ENCODE results near the gene MPC1L.
"Not testable (repeated sequence)": the region's sequence is repeated elsewhere in the genome, so short reads cannot be mapped to it uniquely, and the experiment has no call there.

Gene MPC1L

GRCh38 chrX:40623139-40623536 lies at the start of gene MPC1L:
MPC1L (plus strand) TSS chrX:40623428; CDS start chrX:40623566, 138 bp downstream.
- DNase-seq: no peak

GRCh38 chrX:40573763-40574162 lies 49.5 kb upstream of the MPC1L start:
- DNase-seq: peak in 1 of 2 experiments; percentile 0

DNA sequence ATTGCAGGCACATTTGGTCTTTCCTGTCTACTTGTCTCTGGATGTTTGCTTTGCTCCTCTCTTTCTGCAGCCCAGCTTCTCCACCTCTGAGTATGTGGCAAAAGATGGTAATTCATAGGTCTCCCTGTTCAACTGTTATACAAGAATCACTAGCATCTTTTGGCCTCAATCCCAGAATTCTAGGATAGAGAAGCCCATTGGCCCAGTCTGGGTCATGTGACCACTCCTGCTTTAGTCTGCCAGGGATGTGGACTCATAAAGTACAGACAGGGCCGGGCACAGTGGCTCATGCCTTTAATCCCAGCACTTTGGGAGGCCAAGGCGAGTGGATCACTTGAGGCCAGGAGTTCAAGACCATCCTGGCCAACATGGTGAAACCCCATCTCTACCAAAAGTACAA lies 47.8 kb upstream of the MPC1L start:
- not testable (repeated sequence) for DNase-seq

DNA sequence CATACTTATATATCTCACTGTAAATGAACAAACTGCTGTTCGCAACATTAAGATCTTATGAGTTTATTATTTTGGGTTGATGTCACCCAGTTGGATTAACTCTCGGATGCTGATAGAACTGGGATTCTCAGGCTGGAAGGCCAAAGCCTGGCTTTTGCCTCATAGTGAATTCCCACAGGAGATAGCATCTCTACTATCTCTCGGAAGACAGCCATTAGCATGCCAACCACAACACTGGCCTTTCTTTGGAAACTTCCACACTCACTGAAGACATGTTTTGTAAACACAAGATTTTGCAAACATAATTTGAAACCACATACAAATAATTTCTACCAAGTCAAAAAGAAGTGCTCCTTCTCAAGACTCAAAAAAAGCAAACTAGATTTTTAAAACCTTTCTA lies 46.9 kb upstream of the MPC1L start:
- DNase-seq: no peak

- DNase-seq: no peak
Observed at GRCh38 chrX:40578039-40578695, 45.1 kb upstream of the MPC1L start.

- no peak for DNase-seq
Observed at GRCh38 chrX:40579141-40579540, 44.1 kb upstream of the MPC1L start.

DNA sequence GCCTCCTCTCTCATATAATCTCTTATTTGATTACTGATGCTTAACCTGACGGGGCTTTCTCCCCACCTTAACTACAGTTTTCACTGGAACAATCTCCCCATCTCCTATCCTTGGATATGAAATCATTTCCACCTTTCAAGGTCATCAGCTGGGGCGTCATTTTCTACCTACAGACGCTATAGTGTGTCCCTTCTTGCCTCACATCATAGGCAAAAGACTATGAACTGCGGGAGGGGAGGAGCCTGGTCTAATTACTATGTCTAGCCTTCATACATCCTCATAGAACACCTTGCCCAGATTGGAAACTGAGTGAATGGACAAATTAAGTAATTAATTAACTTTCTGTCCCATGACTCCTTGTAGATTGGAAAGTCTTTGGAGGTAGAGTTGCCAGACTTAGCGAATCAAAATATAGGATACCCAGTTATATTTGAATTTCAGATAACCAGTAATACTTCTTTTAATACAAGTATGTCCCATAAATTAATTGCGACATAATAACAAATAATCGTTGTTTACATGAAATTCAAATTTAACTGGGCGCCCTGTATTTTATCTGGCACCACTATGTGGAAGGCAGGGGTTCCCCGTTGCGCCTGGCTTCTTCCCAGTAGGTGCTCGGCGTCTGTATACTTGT lies 43.2 kb upstream of the MPC1L start:
- no peak for DNase-seq

DNA sequence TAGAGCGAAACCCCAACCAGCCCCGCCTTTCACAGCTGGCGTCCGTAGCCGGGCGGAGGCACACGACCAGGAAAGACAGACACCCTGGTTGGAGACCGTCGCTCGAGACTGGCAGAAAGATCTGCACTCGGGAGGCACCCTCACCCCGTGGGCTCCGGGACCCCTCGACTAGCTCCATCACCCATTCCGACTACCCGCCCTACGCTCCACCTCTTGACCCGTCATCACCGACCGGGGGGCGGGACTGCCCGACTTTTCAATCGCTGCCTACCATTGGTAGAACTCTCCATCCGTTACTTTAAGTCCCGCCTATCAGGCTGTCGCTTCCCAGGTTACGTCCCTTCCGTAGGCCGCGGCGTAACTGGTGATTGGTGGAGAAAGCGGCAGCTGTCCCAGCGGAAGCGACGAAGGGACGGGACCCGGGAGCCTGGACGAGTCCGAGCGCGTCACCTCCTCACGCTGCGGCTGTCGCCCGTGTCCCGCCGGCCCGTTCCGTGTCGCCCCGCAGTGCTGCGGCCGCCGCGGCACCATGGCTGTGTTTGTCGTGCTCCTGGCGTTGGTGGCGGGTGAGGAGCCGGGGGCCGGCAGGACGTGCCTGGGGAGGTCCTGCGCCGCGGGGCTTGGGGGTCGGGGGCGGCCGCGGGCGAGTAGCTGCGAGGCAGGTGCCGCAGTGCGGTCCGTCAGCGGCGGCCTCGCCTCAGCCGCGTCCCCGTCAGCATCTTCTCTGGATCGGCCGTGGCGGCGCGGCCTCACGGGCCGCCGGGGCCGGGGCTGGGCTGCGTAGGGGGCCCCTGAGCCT lies 42.5 kb upstream of the MPC1L start, which contains the start of gene ATP6AP2:
ATP6AP2 (plus strand) TSS at position 434 of the 799 bp plus-strand sequence; CDS start at position 530, 96 bp downstream.
- DNase-seq: peak; percentile 89 to 91

DNA sequence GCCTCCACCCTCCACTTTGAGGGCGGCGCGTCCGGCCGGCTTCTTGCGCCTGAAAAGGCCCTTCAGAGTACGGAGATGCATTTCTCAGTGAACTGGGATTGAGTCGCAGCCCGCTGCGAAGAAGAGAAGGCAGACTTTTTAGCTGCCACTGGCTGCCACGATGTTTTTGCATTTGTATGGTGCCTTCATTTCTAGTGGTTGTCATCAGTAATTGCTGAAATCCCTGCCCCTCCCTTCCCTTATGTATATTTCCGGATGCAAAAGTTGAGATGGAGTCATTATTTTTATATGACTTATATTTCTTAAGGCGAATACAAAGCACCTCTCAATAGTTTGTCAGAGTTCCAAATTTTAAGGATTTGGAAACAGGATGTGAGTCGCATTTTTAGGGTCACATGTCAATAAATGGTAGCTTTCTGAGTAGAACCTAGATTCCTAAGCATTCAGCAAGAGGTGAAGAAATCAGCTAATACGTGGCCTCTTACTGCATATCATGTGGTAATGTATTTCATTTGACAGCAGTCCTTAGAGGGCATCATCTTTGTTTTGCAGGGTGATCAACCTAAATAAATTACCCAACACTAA lies 41.8 kb upstream of the MPC1L start:
- no peak for DNase-seq

- DNase-seq: not testable (repeated sequence)
Observed at GRCh38 chrX:40582178-40582577, 41.0 kb upstream of the MPC1L start.

DNA sequence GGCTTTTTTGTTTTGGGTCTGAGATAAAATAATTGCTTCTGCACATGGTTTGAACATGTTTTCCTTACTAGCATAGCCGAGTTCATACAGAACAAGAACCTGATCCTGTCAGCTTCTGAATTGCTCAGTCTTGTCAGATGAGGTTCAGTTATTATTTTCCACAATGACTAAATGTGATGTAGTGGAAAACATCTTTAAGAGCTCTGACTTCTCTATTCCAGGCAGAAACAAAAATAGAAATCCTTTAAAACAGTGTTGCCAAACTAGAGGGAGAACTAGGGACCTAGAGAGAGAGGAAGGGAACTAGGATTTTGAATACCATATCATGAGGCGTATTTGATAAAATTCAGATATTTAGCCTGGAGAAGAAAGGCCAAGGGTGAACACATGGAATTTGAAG lies 40.4 kb upstream of the MPC1L start:
- DNase-seq: no peak

DNA sequence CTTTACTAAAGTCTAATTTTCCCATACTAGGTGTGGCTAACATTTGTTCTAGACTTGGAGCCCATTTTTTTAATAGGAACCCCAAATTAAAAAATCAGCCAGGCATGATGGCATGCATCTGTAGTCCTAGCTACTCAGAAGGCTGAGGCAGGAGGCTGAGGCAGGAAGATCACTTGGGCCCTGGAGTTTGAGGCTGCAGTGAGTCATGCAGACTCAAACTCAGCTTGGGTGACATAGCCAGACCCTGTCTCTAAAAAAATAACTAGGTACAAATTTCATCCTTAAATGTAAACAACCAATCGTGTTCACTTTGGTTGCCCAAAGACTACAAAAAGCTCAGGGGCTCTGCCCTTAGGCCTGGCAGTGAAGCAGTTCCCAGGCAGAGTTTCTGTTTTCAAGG lies 35.6 kb upstream of the MPC1L start:
- DNase-seq: not testable (repeated sequence)

GRCh38 chrX:40589616-40590321 lies 33.5 kb upstream of the MPC1L start:
- not testable (repeated sequence) for DNase-seq

DNA sequence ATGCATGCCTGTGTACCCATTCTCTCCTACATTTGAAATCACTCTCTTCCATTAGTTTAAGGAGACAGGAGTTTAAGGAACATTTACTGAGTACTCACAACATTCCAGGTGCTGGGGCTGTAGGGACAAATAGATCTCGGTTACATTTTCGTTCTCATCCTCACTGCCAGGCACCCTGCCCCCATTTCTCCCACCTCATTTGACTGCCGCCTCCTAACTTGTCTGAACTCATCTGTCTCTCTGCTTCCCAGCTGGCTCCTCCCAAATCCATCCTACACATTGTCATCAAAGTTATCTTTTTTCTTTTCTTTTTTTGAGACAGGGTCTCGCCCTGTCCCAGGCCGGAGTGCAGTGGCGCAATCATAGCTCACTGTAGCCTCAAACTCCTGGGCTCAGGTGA lies 19.8 kb upstream of the MPC1L start:
- DNase-seq: no peak

- DNase-seq: no peak
Observed at GRCh38 chrX:40607381-40607780, 15.8 kb upstream of the MPC1L start.

- no peak for DNase-seq
Observed at GRCh38 chrX:40612511-40612910, 10.7 kb upstream of the MPC1L start.

GRCh38 chrX:40615976-40616375 lies 7.3 kb upstream of the MPC1L start:
- DNase-seq: no peak

GRCh38 chrX:40617566-40617965 lies 5.7 kb upstream of the MPC1L start:
- no peak for DNase-seq

DNA sequence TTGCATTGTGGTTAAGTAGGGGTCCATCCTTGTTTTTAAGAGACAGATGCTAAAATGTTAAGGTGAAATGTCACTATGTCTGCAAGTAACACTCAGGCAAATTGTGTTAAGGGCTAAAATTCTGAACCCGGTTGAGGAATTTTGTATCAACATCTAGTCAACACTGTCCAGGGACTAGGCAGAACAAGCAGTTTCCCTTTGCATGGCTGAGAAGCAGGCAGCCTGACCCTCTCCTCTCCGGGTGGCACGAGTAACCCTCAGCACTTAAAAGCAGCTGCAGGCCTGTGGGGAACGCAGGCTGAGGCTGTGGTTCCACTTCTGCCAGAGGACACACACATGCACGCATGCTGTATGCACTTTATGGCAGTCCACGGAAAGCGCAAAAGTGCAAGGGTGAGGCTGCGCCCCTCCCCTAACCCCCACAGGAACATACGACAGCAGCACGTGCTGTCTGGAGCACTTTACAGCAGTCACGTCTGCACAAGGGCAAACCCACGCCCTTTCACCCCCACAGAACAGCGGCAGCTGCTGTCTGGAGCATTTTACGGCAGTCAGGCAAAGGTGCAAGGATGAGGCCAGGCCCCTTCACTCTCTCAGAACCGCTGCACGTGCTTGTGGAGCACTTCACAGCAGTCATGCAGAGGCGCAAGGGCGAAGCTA lies 619 bp upstream of the MPC1L start:
- DNase-seq: no peak

DNA sequence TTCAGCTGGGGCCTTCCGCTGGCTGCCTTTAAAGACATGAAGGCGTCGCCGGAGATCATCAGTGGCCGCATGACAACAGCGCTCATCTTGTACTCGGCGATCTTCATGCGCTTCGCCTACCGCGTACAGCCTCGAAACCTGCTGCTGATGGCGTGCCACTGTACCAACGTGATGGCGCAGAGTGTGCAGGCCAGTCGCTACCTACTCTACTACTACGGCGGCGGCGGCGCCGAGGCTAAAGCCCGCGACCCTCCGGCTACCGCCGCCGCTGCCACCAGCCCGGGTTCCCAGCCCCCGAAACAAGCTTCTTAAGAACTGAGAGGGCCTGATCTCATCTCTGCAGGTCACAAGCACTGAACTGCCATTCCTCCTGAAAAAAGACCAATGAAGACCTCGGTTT lies 437 bp downstream of the MPC1L start:
- DNase-seq: no peak

DNA sequence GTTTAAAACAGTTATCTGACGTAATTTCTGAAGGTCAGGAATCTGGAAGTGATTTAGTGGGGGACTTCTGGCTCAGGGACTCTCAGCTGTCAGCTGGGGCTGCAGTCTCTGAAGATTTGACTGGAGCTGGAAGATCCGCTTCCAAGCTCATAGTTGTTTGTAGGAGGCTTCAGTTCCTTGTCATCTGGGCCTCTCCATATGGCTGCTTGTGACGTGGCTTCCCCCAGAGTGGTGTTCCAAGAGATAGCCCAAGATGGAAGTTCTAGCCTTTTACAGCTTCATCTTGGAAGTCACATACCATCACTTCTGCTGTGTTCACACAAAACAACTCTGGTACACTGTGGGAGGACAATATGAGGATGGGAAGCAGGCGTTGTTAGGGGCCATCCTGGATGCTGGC lies 2.1 kb downstream of the MPC1L start:
- DNase-seq: no peak

- no peak for DNase-seq
Observed at GRCh38 chrX:40628506-40628905, 5.3 kb downstream of the MPC1L start.

Data from NCI-H1930 (cell line).